OCI-LY1 (cell line): Measurements from ENCODE around the gene RAPGEFL1.
A peak's percentile ranks its signal among the peaks of the same experiment; 100 is the strongest.

Source experiments
- H2AFZ ChIP-seq: fragments of 200-600 bp; sonication (generic), shearing (Covaris generic); 2 replicates; pipeline ENCODE4 v1.6.0; 2014; ENCODE audit warnings: antibody characterized with exemption, mild to moderate bottlenecking, low read length
- H3F3A ChIP-seq: fragments of 200-600 bp; sonication (generic), shearing (Covaris generic); 2 replicates; pipeline ENCODE4 v1.6.0; 2014; ENCODE audit warnings: mild to moderate bottlenecking, antibody characterized with exemption, low read length, moderate library complexity; ENCODE audit not compliant: insufficient read depth
- H3K27ac ChIP-seq: fragments of 200-600 bp; sonication (generic); 2 replicates; pipeline ENCODE4 v1.5.1; 2014; ENCODE audit warnings: low read length, mixed run types, mild to moderate bottlenecking, low read depth; ENCODE audit not compliant: poor library complexity, severe bottlenecking
- H3K27me3 ChIP-seq: fragments of 200-600 bp; sonication (generic); 2 replicates; pipeline ENCODE4 v1.6.0; 2014; ENCODE audit warnings: antibody characterized with exemption, mild to moderate bottlenecking, low read length, moderate library complexity; ENCODE audit not compliant: insufficient read depth
- H3K36me3 ChIP-seq: fragments of 200-600 bp; sonication (generic); 2 replicates; pipeline ENCODE4 v1.6.1; 2014; ENCODE audit warnings: mild to moderate bottlenecking, antibody characterized with exemption, low read length, moderate library complexity, mixed read lengths; ENCODE audit not compliant: insufficient read depth
- H3K4me1 ChIP-seq: fragments of 200-600 bp; sonication (generic); 2 replicates; pipeline ENCODE4 v1.5.1; 2014; ENCODE audit warnings: mild to moderate bottlenecking, low read length, moderate library complexity; ENCODE audit not compliant: insufficient read depth, severe bottlenecking
- H3K4me2 ChIP-seq: fragments of 200-600 bp; sonication (generic), shearing (Covaris generic); 2 replicates; pipeline ENCODE4 v1.6.1; 2014; ENCODE audit warnings: low read length
- H3K4me3 ChIP-seq: fragments of 200-600 bp; sonication (generic); 2 replicates; pipeline ENCODE4 v1.5.1; 2014; ENCODE audit warnings: low read length, low read depth, mild to moderate bottlenecking, mixed read lengths; ENCODE audit not compliant: poor library complexity, severe bottlenecking
- H3K79me2 ChIP-seq: fragments of 200-600 bp; shearing (Covaris generic); 2 replicates; pipeline ENCODE4 v1.6.1; 2016; ENCODE audit warnings: mixed run types, low read length, mixed read lengths; ENCODE audit not compliant: insufficient read depth
- H3K9ac ChIP-seq: fragments of 200-600 bp; sonication (generic), shearing (Covaris generic); 2 replicates; pipeline ENCODE4 v1.6.1; 2014; ENCODE audit warnings: mild to moderate bottlenecking, low read length, mixed read lengths
- H3K9me2 ChIP-seq: fragments of 200-600 bp; sonication (generic), shearing (Covaris generic); 2 replicates; pipeline ENCODE4 v1.6.1; 2014; ENCODE audit warnings: low read depth, mild to moderate bottlenecking, low read length, mixed read lengths
- H3K9me3 ChIP-seq: fragments of 200-600 bp; shearing (Covaris generic); 2 replicates; pipeline ENCODE4 v1.6.1; 2014; ENCODE audit warnings: low read length, mixed read lengths
- H4K20me1 ChIP-seq: fragments of 200-600 bp; sonication (generic), shearing (Covaris generic); 2 replicates; pipeline ENCODE4 v1.6.0; 2016; ENCODE audit warnings: mild to moderate bottlenecking, low read length; ENCODE audit not compliant: insufficient read depth
- CTCF ChIP-seq: fragments of 200-600 bp; sonication (generic), shearing (Covaris generic); IDR thresholded peaks from 2 replicates; pipeline ENCODE4 v1.5.1; 2017; ENCODE audit warnings: mild to moderate bottlenecking, antibody characterized with exemption, low read length, moderate library complexity, mixed read lengths
- EZH2 ChIP-seq: fragments of 200-600 bp; sonication (generic), shearing (Covaris generic); IDR thresholded peaks from 2 replicates; pipeline ENCODE4 v1.8.0; 2017; ENCODE audit warnings: borderline replicate concordance, mixed run types, mild to moderate bottlenecking, antibody characterized with exemption, low read length, moderate library complexity, mixed read lengths

RAPGEFL1 gene

GRCh38 chr17:40177275-40177874 lies at the start of gene RAPGEFL1:
Gene RAPGEFL1 (plus strand): TSS chr17:40177470. CDS start chr17:40177862, 392 bp downstream.
- Histone ChIP-seq H3F3A (no peaks in the 10 kb centered on the region), H3K27me3 (no peaks in the 10 kb centered on the region; the same call in 1 of the 2 replicates), H3K9me3 (no peaks in the 10 kb centered on the region), H3K9ac (peak within 1 kb of the TSS; percentile 35; the same call in 1 of the 2 replicates), H3K4me3 (peak within 1 kb of the TSS; percentile 51), H3K79me2 (no peaks in the 10 kb centered on the region), H2AFZ (no peak within 1 kb of the TSS), H3K9me2 (no peaks in the 10 kb centered on the region), H3K36me3 (peaks cover 18% of the 10 kb centered on the region; the same call in 1 of the 2 replicates), H3K4me1 (peaks cover 15% of the 10 kb centered on the region), H3K4me2 (peak within 1 kb of the TSS; percentile 65), H3K27ac (no peak within 1 kb of the TSS), H4K20me1 (no peaks in the 10 kb centered on the region)
- TF ChIP-seq EZH2 (no peak), CTCF (no peak)

- TF ChIP-seq EZH2, result no peak
- no peak for TF ChIP-seq CTCF
- Histone ChIP-seq H3K9ac (no peak overlapping the region), H3K27me3 (no peaks in the 10 kb centered on the region), H3K4me2 (no peak overlapping the region), H3K27ac (no peak overlapping the region), H3K9me2 (no peaks in the 10 kb centered on the region), H3K36me3 (peaks cover 92% of the 10 kb centered on the region), H4K20me1 (no peaks in the 10 kb centered on the region), H3K9me3 (no peaks in the 10 kb centered on the region), H3K4me3 (no peak overlapping the region), H3F3A (no peaks in the 10 kb centered on the region), H3K79me2 (peaks cover 13% of the 10 kb centered on the region), H2AFZ (no peak overlapping the region), H3K4me1 (peaks cover 8% of the 10 kb centered on the region)
Observed at GRCh38 chr17:40129498-40129897, 47.8 kb upstream of the RAPGEFL1 start.

- H3K27ac ChIP-seq, result no peak overlapping the region
- no peaks in the 10 kb centered on the region for H3K9me3 ChIP-seq
- H3K36me3 ChIP-seq, result peaks cover 99% of the 10 kb centered on the region
- H3K9me2 ChIP-seq, result no peaks in the 10 kb centered on the region
- H3K27me3 ChIP-seq, result no peaks in the 10 kb centered on the region
- H3K4me3 ChIP-seq, result no peak overlapping the region
- H2AFZ ChIP-seq, result no peak overlapping the region
- peaks cover 3% of the 10 kb centered on the region; the same call in 1 of the 2 replicates for H3K79me2 ChIP-seq
- H3K4me1 ChIP-seq, result no peaks in the 10 kb centered on the region
- H4K20me1 ChIP-seq, result no peaks in the 10 kb centered on the region
- H3F3A ChIP-seq, result no peaks in the 10 kb centered on the region
- H3K9ac ChIP-seq, result no peak overlapping the region
- TF ChIP-seq EZH2 (no peak), CTCF (no peak)
- H3K4me2 ChIP-seq, result no peak overlapping the region
Observed at GRCh38 chr17:40130352-40131042, 46.8 kb upstream of the RAPGEFL1 start.
